HG03097 (cell line): ENCODE data around the gene HTR1B.
A peak's percentile ranks its signal among the peaks of the same experiment; 100 is the strongest.

ENCODE experiments used
- ATAC-seq: cut with Tn5 transposase; IDR thresholded peaks from one replicate; pipeline ENCODE4 v1.9.1; 2021; ENCODE audit not compliant: unreplicated experiment, low FRiP score

HTR1B gene

GRCh38 chr6:77463308-77463860, at the start of gene HTR1B:
Gene HTR1B, minus strand, starts transcription at chr6:77463491. Its CDS starts 88 bp downstream, at chr6:77463403.
- no peak for ATAC-seq

GRCh38 chr6:77512554-77512953, 49.3 kb upstream of the HTR1B start:
- no peak for ATAC-seq

- no peak for ATAC-seq
These were observed 48.6 kb upstream of the HTR1B start for GRCh38 chr6:77511860-77512259.

GRCh38 chr6:77502981-77503380, 39.7 kb upstream of the HTR1B start:
- ATAC-seq, result no peak

- ATAC-seq, result no peak
These were observed 29.2 kb upstream of the HTR1B start for GRCh38 chr6:77492530-77492929.

GRCh38 chr6:77487808-77488425, 24.6 kb upstream of the HTR1B start:
- ATAC-seq, result no peak

GRCh38 chr6:77482981-77483380, 19.7 kb upstream of the HTR1B start:
- ATAC-seq, result no peak

GRCh38 chr6:77474973-77475372, 11.7 kb upstream of the HTR1B start:
- no peak for ATAC-seq

GRCh38 chr6:77474286-77474956, 11.1 kb upstream of the HTR1B start:
- ATAC-seq, result no peak

- no peak for ATAC-seq
These were observed 7.7 kb upstream of the HTR1B start for GRCh38 chr6:77470983-77471382.

GRCh38 chr6:77468939-77469338, 5.6 kb upstream of the HTR1B start:
- ATAC-seq, result no peak

- ATAC-seq, result peak; percentile 60
These were observed 3.5 kb upstream of the HTR1B start for GRCh38 chr6:77466451-77467437.

- ATAC-seq, result peak; percentile 83
These were observed 2.8 kb upstream of the HTR1B start for GRCh38 chr6:77466055-77466450.

- ATAC-seq, result no peak
These were observed 1.2 kb upstream of the HTR1B start for GRCh38 chr6:77464495-77464867.

- ATAC-seq, result no peak
These were observed 687 bp upstream of the HTR1B start for GRCh38 chr6:77463861-77464494.

- no peak for ATAC-seq
These were observed 658 bp downstream of the HTR1B start for GRCh38 chr6:77462359-77463307.

GRCh38 chr6:77461796-77462195, 1.5 kb downstream of the HTR1B start:
- ATAC-seq, result no peak

GRCh38 chr6:77458421-77458820, 4.9 kb downstream of the HTR1B start:
- no peak for ATAC-seq

- ATAC-seq, result peak; percentile 52
These were observed 5.5 kb downstream of the HTR1B start for GRCh38 chr6:77457720-77458349.
